Glomerular visceral epithelial cell (primary cell): ENCODE measurements around the gene JARID2.
"Not testable (repeated sequence)": the region's sequence is repeated elsewhere in the genome, so short reads cannot be mapped to it uniquely, and the experiment has no call there.

ENCODE experiments used
- DNase-seq: peaks from one replicate; pipeline ENCODE4 v3.0.0-alpha.2; 2016; ENCODE audit errors: extremely low spot score

Gene JARID2

GRCh38 chr6:15399641-15400470 is 154.0 kb downstream of the JARID2 start:
- DNase-seq = peak; percentile 52

GRCh38 chr6:15400572-15401004 is 154.7 kb downstream of the JARID2 start:
- peak; percentile 27 for DNase-seq

DNA sequence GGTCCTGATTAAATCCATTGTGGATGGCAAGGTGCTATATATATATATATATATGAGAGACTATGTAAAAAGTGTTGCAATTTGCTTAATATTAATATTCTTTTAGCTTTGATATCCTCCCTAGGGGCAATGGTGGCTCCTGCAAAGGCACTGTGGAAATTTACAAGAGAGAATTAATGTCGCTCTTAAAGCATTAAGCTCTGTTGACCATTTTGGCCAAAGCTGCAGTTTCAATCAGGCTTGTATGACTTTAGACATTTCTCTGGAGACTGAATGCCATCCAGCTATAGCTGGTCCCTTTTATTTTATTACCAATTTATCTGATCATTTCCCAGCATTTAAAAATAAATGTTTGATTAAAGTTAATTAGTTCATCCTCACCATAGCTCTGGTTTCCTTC is 155.3 kb downstream of the JARID2 start:
- DNase-seq = no peak

GRCh38 chr6:15401769-15402250 is 155.9 kb downstream of the JARID2 start:
- DNase-seq = no peak

DNA sequence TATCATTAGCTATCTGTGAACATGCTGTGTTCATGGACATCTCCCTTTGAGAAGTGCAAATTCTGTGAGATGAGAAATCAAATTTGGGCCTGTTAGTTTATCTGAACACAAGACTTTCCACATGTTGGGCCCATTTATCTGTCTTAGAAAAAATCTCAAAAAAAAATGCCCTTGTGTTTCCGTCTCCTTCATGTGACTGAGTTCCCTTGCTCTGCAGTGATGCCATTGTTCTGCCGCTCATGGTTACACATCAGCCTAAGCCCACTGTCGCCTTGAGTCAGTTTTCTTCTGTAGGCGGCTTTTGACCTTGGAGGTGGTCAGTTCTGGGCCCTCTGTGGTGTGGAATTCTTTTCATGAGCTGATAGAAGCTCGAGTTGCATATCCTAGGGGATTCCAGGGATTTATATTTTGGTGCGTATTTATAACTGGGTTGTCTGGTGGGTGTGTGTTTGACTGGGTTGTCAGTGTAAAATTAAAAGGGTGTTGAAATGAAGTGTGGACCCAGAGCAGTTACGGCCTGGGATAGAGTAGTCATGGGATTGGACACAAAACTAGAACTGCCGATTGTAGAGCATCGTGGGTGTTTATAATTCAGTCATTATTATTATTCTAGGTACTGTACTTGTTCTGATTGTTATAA is 156.7 kb downstream of the JARID2 start:
- DNase-seq = no peak

DNA sequence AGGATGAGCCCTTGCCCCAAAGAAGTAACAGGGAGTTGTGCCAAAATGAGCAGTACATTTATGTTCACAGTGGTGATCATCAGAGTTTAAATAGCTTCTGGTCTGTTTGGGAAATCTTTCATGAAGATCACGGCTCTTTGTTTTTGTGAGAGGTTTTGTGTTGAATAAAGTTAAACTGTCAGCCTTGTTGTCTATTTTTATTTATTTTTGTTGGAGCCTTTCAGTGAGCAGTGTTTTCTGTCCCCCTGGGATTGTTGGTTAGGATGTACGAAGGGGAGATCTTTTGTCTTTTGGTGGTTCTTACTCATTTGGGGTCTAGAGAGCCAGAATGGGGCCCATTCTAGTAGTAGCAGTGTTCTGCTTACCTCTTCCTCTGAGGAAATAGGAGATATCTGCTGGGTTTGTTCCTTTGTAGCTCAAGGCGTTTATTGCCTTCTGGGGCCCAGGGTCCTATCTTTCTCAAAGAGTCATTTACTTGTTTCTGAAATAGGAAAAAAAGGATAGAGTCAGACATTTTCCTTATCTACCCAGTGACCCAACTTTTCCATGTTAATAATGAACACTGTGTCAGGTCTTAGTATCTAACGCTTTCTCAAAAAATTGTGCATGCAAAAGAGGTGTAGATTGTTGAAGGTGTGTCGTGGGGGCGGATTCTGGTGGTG is 157.4 kb downstream of the JARID2 start:
- DNase-seq = no peak

DNA sequence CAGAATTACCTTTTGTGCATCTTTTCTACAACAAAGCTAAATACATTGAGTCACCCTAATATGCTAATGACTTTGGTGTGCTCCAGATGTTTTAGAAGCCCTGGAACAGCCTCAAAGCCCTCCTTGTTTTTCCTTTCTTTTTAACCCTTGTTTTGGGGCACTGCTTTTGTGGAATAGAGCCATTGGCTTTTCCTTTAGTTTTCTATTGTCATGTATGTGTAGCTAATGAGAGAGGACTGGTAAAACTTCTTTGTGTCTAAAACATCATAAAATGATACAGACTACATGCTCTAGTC is 158.8 kb downstream of the JARID2 start:
- no peak for DNase-seq

- no peak for DNase-seq
Observed at GRCh38 chr6:15405129-15406068, 159.5 kb downstream of the JARID2 start.

DNA sequence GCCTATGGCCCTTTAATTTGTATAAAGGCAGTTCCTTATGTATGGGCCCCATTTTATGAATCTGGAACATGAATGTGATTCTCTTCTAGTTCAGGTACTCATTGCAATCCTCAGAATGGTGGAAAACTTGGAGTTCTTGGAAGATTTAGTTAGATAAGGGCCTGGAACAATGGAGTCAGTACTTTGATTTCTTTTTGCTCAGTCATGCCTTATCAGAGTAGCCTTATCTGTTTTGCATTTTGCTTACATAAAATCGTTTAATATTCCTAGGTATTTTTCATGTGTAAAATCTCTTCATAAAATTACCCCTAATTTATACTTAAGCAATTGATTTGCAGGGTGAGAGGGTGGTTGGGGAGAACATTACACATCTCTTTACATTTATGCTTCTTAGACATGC is 160.6 kb downstream of the JARID2 start:
- DNase-seq = no peak

- DNase-seq = no peak
Observed at GRCh38 chr6:15408008-15408407, 162.1 kb downstream of the JARID2 start.

- no peak for DNase-seq
Observed at GRCh38 chr6:15408758-15409157, 162.9 kb downstream of the JARID2 start.

GRCh38 chr6:15409301-15410125 is 163.6 kb downstream of the JARID2 start:
- no peak for DNase-seq

GRCh38 chr6:15410126-15410391 is 164.2 kb downstream of the JARID2 start:
- DNase-seq = no peak

GRCh38 chr6:15410752-15411151 is 164.9 kb downstream of the JARID2 start:
- no peak for DNase-seq

DNA sequence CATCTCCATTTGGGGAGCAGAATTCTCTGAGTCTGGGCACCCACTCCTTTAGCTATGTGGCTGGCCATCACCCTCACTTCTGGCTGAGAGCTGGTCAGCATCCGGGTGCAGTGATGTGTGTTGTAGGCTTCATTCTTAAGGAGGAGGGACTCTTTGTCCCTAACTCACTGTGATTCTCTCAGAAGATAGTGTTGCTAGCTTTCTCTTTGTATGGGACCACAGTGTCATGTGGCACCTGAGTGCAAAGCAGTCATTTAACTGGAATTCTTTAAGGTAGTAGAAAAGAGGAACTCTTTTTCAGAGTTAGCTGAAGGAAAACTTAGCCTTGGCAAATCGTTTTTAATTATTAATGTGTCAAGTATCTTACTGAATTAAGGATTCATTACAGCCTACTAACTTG is 165.9 kb downstream of the JARID2 start:
- no peak for DNase-seq

- DNase-seq = no peak
Observed at GRCh38 chr6:15412767-15413166, 166.9 kb downstream of the JARID2 start.

- DNase-seq = no peak
Observed at GRCh38 chr6:15413466-15414234, 167.8 kb downstream of the JARID2 start.

- DNase-seq = no peak
Observed at GRCh38 chr6:15414235-15414612, 168.4 kb downstream of the JARID2 start.

GRCh38 chr6:15415622-15416021 is 169.8 kb downstream of the JARID2 start:
- DNase-seq = not testable (repeated sequence)

DNA sequence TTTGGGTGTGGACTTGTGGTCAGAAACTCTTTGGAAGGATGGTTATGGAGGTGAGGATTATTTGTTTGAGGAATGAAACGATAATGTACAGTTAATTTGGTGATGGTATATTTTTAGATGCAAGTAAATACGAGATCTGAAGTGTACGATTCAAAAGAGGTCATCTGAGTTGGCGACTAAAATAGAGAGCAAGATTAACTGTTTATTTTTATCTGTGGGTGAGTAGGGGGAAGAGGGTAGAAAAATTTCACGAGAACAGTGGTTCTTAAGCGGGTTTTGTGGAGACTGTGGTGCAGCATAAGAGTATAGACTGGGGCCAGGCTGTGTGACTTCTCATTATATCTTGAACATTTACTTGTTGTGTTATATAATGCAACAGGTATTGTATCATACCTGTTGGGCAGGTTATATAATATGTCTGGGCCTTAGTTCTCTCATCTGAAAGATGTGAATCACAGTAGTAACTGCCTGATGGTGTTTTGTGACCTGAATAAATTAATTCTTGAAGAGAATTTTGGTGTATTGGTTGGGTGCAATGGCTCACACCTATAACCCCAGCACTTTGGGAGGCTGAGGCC is 171.2 kb downstream of the JARID2 start:
- DNase-seq = no peak
